Measurements from ENCODE around the gene SRRM2. TPM values are rescaled to one million over a fixed set of nuclear protein-coding genes. Genes with fewer than 3 reads are reported as not detected.
A peak's percentile ranks its signal among the peaks of the same experiment; 100 is the strongest.

SRRM2 gene
- polyA plus RNA-seq, 3 donors: 19.0 to 1,186 (median 31.8) TPM

- peaks cover 2% of the 10 kb centered on the region for H3K4me1 Mint-ChIP-seq
- 86% methylated on average over 4 of the region's 5 CpGs for WGBS (ENCODE audit: insufficient coverage)
- Histone ChIP-seq H2AFZ (ENCODE audit: insufficient read depth, low read depth, low read length, poor library complexity, severe bottlenecking) (no peak overlapping the region), H3K4me3 (replicated peaks in 1 of 3; ENCODE audit: low read depth in 2 of 3, low read length in 3 of 3) (no peak overlapping the region), H3K36me3 (replicated peaks in 1 of 2; ENCODE audit: control insufficient read depth in 1 of 2, insufficient read depth in 2 of 2, low read length in 2 of 2) (no peaks in the 10 kb centered on the region), H3K9ac (ENCODE audit: insufficient read depth, low read length, poor library complexity, severe bottlenecking) (no peak overlapping the region), H3K4me2 (replicated peaks; ENCODE audit: extremely low read depth, low read length, poor library complexity, severe bottlenecking) (no peak overlapping the region), H3K9me3 (replicated peaks in 1 of 2; ENCODE audit: control insufficient read depth in 1 of 2, insufficient read depth in 1 of 2, low read length in 2 of 2) (peaks cover 9 to 15% of the 10 kb centered on the region in 2 donors), H3K4me1 (ENCODE audit: control insufficient read depth in 1 of 2, insufficient read depth in 2 of 2, low read length in 2 of 2) (no peaks in the 10 kb centered on the region), H3K79me2 (ENCODE audit: insufficient read depth, low read length) (no peaks in the 10 kb centered on the region), H4K20me1 (ENCODE audit: insufficient read depth, low read length) (no peaks in the 10 kb centered on the region), H3K27ac (ENCODE audit: low read depth in 1 of 2, low read length in 2 of 2) (no peak overlapping the region), H3K27me3 (ENCODE audit: control insufficient read depth in 2 of 2, insufficient read depth in 2 of 2, low read length in 2 of 2) (peaks cover 0 to 5% of the 10 kb centered on the region in 2 donors)
- peaks cover 11 to 29% (median 19%) of the 10 kb centered on the region in 3 donors for H3K27me3 Mint-ChIP-seq (ENCODE audit: low read depth in 3 of 3)
- H3K4me3 Mint-ChIP-seq: peak overlapping the region in 1 of 2 donors; percentile 30
- intact Hi-C loops (cut with micrococcal nuclease): no loop called here
- H3K36me3 Mint-ChIP-seq: no peaks in the 10 kb centered on the region
- no peak for DNase-seq
- no peak overlapping the region for H3K27ac Mint-ChIP-seq
- no peak for TF ChIP-seq CTCF (IDR thresholded peaks at IDR 0.05)
- H3K9me3 Mint-ChIP-seq: peaks cover 12 to 22% (median 16%) of the 10 kb centered on the region in 7 donors
Measured at GRCh38 chr16:2806286-2806685, 53.8 kb downstream of the SRRM2 start.

- H4K20me1 ChIP-seq (ENCODE audit: insufficient read depth, low read length): no peaks in the 10 kb centered on the region
- H3K27ac ChIP-seq (ENCODE audit: low read depth in 1 of 2, low read length in 2 of 2): no peak overlapping the region
- no peak overlapping the region for H3K4me3 ChIP-seq (replicated peaks in 1 of 3; ENCODE audit: low read depth in 2 of 3, low read length in 3 of 3)
- peaks cover 9 to 15% of the 10 kb centered on the region in 2 donors for H3K9me3 ChIP-seq (replicated peaks in 1 of 2; ENCODE audit: control insufficient read depth in 1 of 2, insufficient read depth in 1 of 2, low read length in 2 of 2)
- no peak overlapping the region for H3K4me2 ChIP-seq (replicated peaks; ENCODE audit: extremely low read depth, low read length, poor library complexity, severe bottlenecking)
- no peaks in the 10 kb centered on the region for H3K4me1 ChIP-seq (ENCODE audit: control insufficient read depth in 1 of 2, insufficient read depth in 2 of 2, low read length in 2 of 2)
- peaks cover 0 to 5% of the 10 kb centered on the region in 2 donors for H3K27me3 ChIP-seq (ENCODE audit: control insufficient read depth in 2 of 2, insufficient read depth in 2 of 2, low read length in 2 of 2)
- Mint-ChIP-seq H3K9me3 (peaks cover 12 to 22% (median 15%) of the 10 kb centered on the region in 7 donors), H3K4me3 (no peak overlapping the region), H3K36me3 (no peaks in the 10 kb centered on the region), H3K4me1 (no peaks in the 10 kb centered on the region), H3K27ac (no peak overlapping the region), H3K27me3 (ENCODE audit: low read depth in 3 of 3) (peaks cover 15 to 35% (median 19%) of the 10 kb centered on the region in 3 donors)
- TF ChIP-seq CTCF (IDR thresholded peaks at IDR 0.05): no peak
- intact Hi-C loops (cut with micrococcal nuclease): no loop called here
- H2AFZ ChIP-seq (ENCODE audit: insufficient read depth, low read depth, low read length, poor library complexity, severe bottlenecking): no peak overlapping the region
- no peak overlapping the region for H3K9ac ChIP-seq (ENCODE audit: insufficient read depth, low read length, poor library complexity, severe bottlenecking)
- H3K79me2 ChIP-seq (ENCODE audit: insufficient read depth, low read length): no peaks in the 10 kb centered on the region
- no peaks in the 10 kb centered on the region for H3K36me3 ChIP-seq (replicated peaks in 1 of 2; ENCODE audit: control insufficient read depth in 1 of 2, insufficient read depth in 2 of 2, low read length in 2 of 2)
- DNase-seq: no peak
- WGBS (ENCODE audit: insufficient coverage): 89% methylated on average over 5 of the region's 7 CpGs
Measured at GRCh38 chr16:2808181-2808580, 55.7 kb downstream of the SRRM2 start.

Data from CD14-positive monocyte (primary cell).